Gastrocnemius medialis (tissue), 4 donors: ENCODE data around the gene OTUD7B.

Experiments
- CTCF ChIP-seq, 5 experiments: fragments of 450-650 bp in 3 of 5; fragments of 200-600 bp in 2 of 5; sonication (generic) in 2 of 5; IDR thresholded peaks in 4 of 5; conservative IDR thresholded peaks in 1 of 5; 1 replicate in 4 of 5; 2 replicates in 1 of 5; pipeline ENCODE4 v1.5.1; 2016 to 2019; ENCODE audit warnings: antibody characterized with exemption in 5 of 5, mild to moderate bottlenecking in 3 of 5, moderate library complexity in 3 of 5
- POLR2A ChIP-seq, 2 donors: fragments of 450-650 bp; IDR thresholded peaks; one replicate each; pipeline ENCODE4 v1.6.1; 2017; ENCODE audit warnings: antibody characterized with exemption in 2 of 2, mild to moderate bottlenecking in 2 of 2, moderate library complexity in 2 of 2

- TF ChIP-seq CTCF (IDR thresholded peaks at IDR 0.05 in 4 of 5, conservative IDR thresholded peaks at IDR 0.05 in 1 of 5) (no peak), POLR2A (IDR thresholded peaks at IDR 0.05) (no peak)
Observed at GRCh38 chr1:149926296-149926695, 84.2 kb downstream of the OTUD7B start.
